ENCODE results near the gene PLXNA4.

DNA sequence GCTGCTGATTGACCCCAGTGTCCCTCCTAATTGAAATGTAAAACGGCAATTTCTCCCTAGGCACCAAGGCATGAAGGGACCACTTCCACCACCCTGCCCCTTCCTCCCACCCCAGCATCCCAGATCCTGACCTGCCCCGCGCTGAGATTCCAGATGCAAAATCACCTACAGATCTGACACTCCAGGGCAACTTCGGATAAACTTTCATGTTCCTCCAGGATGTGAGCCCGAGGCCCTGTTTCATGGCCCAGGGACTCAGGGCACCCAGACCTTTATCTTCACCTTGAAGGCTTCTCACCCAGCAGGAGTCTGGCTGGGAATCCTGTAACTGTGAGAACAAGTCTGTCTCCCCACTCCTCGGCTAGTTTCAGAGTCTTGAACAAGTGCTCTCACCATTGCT lies 361.8 kb downstream of the PLXNA4 start:
- TF ChIP-seq, protein P1, sequence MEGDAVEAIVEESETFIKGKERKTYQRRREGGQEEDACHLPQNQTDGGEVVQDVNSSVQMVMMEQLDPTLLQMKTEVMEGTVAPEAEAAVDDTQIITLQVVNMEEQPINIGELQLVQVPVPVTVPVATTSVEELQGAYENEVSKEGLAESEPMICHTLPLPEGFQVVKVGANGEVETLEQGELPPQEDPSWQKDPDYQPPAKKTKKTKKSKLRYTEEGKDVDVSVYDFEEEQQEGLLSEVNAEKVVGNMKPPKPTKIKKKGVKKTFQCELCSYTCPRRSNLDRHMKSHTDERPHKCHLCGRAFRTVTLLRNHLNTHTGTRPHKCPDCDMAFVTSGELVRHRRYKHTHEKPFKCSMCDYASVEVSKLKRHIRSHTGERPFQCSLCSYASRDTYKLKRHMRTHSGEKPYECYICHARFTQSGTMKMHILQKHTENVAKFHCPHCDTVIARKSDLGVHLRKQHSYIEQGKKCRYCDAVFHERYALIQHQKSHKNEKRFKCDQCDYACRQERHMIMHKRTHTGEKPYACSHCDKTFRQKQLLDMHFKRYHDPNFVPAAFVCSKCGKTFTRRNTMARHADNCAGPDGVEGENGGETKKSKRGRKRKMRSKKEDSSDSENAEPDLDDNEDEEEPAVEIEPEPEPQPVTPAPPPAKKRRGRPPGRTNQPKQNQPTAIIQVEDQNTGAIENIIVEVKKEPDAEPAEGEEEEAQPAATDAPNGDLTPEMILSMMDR (conservative IDR thresholded peaks at IDR 0.05; ENCODE audit: low read depth, low read length), result no peak
- TF ChIP-seq EZH2 (IDR thresholded peaks at IDR 0.05; ENCODE audit: borderline replicate concordance, low read depth, low read length, poor library complexity, severe bottlenecking), result no peak

Measured in A673 (cell line).